Measurements from ENCODE around the gene HCLS1. TPM values are rescaled to one million over a fixed set of nuclear protein-coding genes. Genes with fewer than 3 reads are reported as not detected.

The HCLS1 gene
- total RNA-seq, 4 donors from 2014 or later: 20.3 to 161 (median 28.0) TPM

DNA sequence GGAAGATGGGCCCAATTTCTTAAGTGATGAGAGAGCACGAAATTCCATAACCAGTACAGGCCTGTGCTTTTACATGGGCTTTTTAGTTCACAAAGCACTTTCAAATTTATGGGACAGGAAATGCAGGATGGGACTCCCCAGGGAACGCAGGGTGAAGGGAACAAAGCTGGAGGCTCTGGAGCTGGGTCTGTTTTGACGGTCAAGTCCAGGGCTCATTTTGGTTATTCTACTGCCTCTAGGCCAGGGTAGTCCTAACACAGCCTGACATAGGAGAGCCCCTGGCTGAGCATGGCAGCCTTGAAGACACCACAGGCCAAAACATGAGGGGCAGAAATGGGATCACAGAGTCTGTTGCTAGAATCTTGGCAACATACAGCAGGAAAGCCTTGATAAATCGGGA, 33.5 kb downstream of the HCLS1 start:
- Histone ChIP-seq H3K4me3 (no peak overlapping the region), H3K4me1 (no peaks in the 10 kb centered on the region), H3K36me3 (no peaks in the 10 kb centered on the region), H3K9me3 (no peaks in the 10 kb centered on the region), H3K27me3 (no peaks in the 10 kb centered on the region), H3K27ac (no peak overlapping the region)
- TF ChIP-seq, protein P1, sequence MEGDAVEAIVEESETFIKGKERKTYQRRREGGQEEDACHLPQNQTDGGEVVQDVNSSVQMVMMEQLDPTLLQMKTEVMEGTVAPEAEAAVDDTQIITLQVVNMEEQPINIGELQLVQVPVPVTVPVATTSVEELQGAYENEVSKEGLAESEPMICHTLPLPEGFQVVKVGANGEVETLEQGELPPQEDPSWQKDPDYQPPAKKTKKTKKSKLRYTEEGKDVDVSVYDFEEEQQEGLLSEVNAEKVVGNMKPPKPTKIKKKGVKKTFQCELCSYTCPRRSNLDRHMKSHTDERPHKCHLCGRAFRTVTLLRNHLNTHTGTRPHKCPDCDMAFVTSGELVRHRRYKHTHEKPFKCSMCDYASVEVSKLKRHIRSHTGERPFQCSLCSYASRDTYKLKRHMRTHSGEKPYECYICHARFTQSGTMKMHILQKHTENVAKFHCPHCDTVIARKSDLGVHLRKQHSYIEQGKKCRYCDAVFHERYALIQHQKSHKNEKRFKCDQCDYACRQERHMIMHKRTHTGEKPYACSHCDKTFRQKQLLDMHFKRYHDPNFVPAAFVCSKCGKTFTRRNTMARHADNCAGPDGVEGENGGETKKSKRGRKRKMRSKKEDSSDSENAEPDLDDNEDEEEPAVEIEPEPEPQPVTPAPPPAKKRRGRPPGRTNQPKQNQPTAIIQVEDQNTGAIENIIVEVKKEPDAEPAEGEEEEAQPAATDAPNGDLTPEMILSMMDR (IDR thresholded peaks at IDR 0.05): no peak
- no peak for TF ChIP-seq POLR2A (IDR thresholded peaks at IDR 0.05)
- DNase-seq: no peak

DNA sequence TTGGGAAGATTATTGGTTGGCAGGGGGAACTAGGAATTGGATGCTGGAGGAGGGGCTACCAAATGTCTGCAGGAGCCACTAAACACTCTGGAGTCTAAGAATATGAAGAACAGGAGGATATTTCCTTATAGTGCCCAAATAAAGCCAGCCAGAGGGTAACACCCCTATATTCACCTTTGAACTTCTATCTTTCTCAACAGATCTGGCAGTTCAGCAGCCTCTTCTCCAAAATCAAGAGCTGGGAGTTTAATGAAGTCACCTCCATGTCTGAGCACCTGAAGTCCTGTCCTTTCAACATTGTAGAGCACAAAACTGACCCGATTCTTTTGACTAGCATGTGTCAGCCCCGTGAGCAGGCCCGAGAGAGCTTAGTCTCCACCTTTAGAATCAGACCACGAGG, 34.2 kb downstream of the HCLS1 start:
- no peak overlapping the region for H3K4me3 ChIP-seq
- H3K27me3 ChIP-seq: no peaks in the 10 kb centered on the region
- no peaks in the 10 kb centered on the region for H3K4me1 ChIP-seq
- no peak for DNase-seq
- H3K36me3 ChIP-seq: no peaks in the 10 kb centered on the region
- TF ChIP-seq, protein P1 (IDR thresholded peaks at IDR 0.05): no peak
- no peak for TF ChIP-seq POLR2A (IDR thresholded peaks at IDR 0.05)
- H3K27ac ChIP-seq: no peak overlapping the region
- no peaks in the 10 kb centered on the region for H3K9me3 ChIP-seq

DNA sequence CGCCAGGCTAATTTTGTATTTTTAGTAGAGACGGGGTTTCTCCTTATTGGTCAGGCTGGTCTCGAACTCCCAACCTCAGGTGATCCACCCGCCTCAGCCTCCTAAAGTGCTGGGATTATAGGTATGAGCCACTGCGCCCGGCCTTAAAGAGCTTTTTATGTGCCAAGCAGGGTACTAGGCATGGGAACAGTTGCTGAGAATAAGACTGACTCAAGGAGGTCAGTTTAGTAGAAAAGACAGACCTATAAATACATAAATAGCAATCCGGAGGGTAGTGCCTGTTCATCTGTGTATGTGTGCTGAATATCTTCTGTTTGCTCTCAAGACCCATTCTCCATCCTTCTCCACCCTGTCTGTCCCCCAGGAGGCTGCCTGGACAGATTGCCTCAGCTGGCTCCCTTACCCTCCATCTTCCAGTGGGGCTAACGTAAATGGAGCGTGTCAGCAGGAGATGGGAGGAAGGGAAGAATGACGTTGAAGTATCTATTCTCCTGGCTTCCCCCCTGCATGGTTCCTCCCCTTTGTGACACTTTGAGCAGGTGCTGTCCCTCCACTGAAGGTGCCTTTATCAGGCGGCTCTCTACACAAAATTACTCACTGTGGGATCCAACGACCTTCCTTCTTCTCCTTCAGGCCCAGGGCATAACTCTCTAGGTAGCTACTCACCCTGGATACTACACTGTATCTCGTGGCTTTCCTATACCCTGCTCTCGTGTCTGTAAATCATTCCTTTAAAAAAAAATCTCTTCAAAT, 36.4 kb downstream of the HCLS1 start:
- H3K27me3 ChIP-seq: no peaks in the 10 kb centered on the region

DNA sequence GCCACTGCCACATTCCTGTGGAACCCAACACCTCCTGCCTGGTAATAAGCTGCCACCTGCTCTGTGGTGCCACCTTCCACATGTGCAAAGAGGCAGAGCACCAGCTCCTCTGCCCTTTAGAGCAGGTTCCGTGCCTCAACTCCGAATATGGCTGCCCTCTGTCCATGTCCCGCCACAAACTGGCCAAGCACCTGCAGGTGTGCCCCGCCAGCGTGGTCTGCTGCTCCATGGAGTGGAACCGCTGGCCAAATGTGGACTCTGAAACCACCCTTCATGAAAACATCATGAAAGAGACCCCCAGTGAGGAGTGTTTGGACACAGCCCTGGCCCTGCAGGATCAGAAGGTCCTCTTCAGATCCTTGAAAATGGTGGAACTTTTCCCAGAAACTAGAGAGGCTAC, 39.2 kb downstream of the HCLS1 start:
- Histone ChIP-seq H3K36me3 (no peaks in the 10 kb centered on the region), H3K4me3 (no peak overlapping the region), H3K4me1 (no peaks in the 10 kb centered on the region), H3K27ac (no peak overlapping the region), H3K9me3 (no peaks in the 10 kb centered on the region), H3K27me3 (no peaks in the 10 kb centered on the region)
- no peak for DNase-seq
- TF ChIP-seq, protein P1 (IDR thresholded peaks at IDR 0.05): no peak
- TF ChIP-seq POLR2A (IDR thresholded peaks at IDR 0.05): no peak

More for the DNA sequence above, 36.4 kb downstream of the HCLS1 start:
- H3K36me3 ChIP-seq: no peaks in the 10 kb centered on the region
- no peaks in the 10 kb centered on the region for H3K9me3 ChIP-seq
- no peak for TF ChIP-seq POLR2A (IDR thresholded peaks at IDR 0.05)
- TF ChIP-seq, protein P1 (IDR thresholded peaks at IDR 0.05): no peak
- H3K4me3 ChIP-seq: no peak overlapping the region
- no peak overlapping the region for H3K27ac ChIP-seq
- DNase-seq: no peak
- H3K4me1 ChIP-seq: no peaks in the 10 kb centered on the region

DNA sequence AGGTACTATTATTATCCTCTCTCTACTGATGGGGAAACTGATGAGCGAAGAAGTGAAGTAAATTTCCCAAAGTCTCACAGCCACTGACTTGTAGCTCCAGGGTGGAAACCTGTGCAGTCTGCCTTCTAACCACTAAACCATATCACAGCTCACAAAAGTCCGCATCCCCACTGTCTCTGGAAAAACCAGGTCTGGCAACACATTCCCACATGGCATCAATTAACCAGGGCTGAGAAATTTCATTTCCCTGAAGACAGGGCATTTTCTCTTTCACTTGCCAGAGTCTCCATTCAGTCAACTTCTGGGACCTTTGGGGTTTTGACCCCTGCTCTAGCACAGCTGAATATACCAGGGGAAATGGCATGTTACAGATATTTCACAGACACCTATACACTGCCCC, 41.0 kb downstream of the HCLS1 start:
- TF ChIP-seq, protein P1 (IDR thresholded peaks at IDR 0.05): no peak
- no peak for TF ChIP-seq POLR2A (IDR thresholded peaks at IDR 0.05)
- no peaks in the 10 kb centered on the region for H3K4me1 ChIP-seq
- no peak overlapping the region for H3K4me3 ChIP-seq
- H3K27ac ChIP-seq: no peak overlapping the region
- no peaks in the 10 kb centered on the region for H3K36me3 ChIP-seq
- H3K9me3 ChIP-seq: no peaks in the 10 kb centered on the region
- H3K27me3 ChIP-seq: no peaks in the 10 kb centered on the region
- DNase-seq: no peak

Measured in Peyer's patch (tissue), 4 donors.